ENCODE measurements around the gene CADM1. TPM values are rescaled to one million over a fixed set of nuclear protein-coding genes. Genes with fewer than 3 reads are reported as not detected.
A peak's percentile ranks its signal among the peaks of the same experiment; 100 is the strongest.

CADM1 gene
- total RNA-seq (ENCODE audit: low replicate concordance): 102 and 150 TPM in 2 replicates
- long read RNA-seq, full-length matches to known transcripts: 55 of 268 reads
- long read RNA-seq, partial matches to known transcripts: 190 of 268 reads
- long read RNA-seq, other reads (novel, unspliced or antisense): 23 of 268 reads

GRCh38 chr11:115504276-115505158 is at the start of gene CADM1:
CADM1 (minus strand) TSS chr11:115504415.
- TF ChIP-seq CTCF (conservative IDR thresholded peaks at IDR 0.05): peak; percentile 79
- H3K36me3 Mint-ChIP-seq: no peaks in the 10 kb centered on the region
- no peaks in the 10 kb centered on the region for H3K9me3 Mint-ChIP-seq
- peaks cover 16% of the 10 kb centered on the region for H3K27me3 Mint-ChIP-seq
- DNase-seq (ENCODE audit: extremely low spot score, unreplicated experiment): peak; percentile 98
- H3K4me1 Mint-ChIP-seq (ENCODE audit: unreplicated experiment): no peaks in the 10 kb centered on the region
- H3K4me3 Mint-ChIP-seq: peak within 1 kb of the TSS; percentile 94
- peak within 1 kb of the TSS; percentile 96 for H3K27ac Mint-ChIP-seq

- no peaks in the 10 kb centered on the region for H3K27me3 Mint-ChIP-seq
- no peak overlapping the region for H3K27ac Mint-ChIP-seq
- no peak for TF ChIP-seq CTCF (conservative IDR thresholded peaks at IDR 0.05)
- H3K36me3 Mint-ChIP-seq: no peaks in the 10 kb centered on the region
- DNase-seq (ENCODE audit: extremely low spot score, unreplicated experiment): no peak
- no peaks in the 10 kb centered on the region for H3K9me3 Mint-ChIP-seq
- peaks cover 22% of the 10 kb centered on the region for H3K4me1 Mint-ChIP-seq (ENCODE audit: unreplicated experiment)
- H3K4me3 Mint-ChIP-seq: no peak overlapping the region
Observed at GRCh38 chr11:115552773-115553438, 48.7 kb upstream of the CADM1 start.

GRCh38 chr11:115552151-115552772 is 48.0 kb upstream of the CADM1 start:
- DNase-seq (ENCODE audit: extremely low spot score, unreplicated experiment): no peak
- no peaks in the 10 kb centered on the region for H3K9me3 Mint-ChIP-seq
- no peak overlapping the region for H3K4me3 Mint-ChIP-seq
- peaks cover 22% of the 10 kb centered on the region for H3K4me1 Mint-ChIP-seq (ENCODE audit: unreplicated experiment)
- no peak overlapping the region for H3K27ac Mint-ChIP-seq
- H3K27me3 Mint-ChIP-seq: no peaks in the 10 kb centered on the region
- TF ChIP-seq CTCF (conservative IDR thresholded peaks at IDR 0.05): no peak
- H3K36me3 Mint-ChIP-seq: no peaks in the 10 kb centered on the region

GRCh38 chr11:115550291-115551059 is 46.3 kb upstream of the CADM1 start:
- H3K27ac Mint-ChIP-seq: no peak overlapping the region
- no peak overlapping the region for H3K4me3 Mint-ChIP-seq

More at GRCh38 chr11:115550291-115551059, 46.3 kb upstream of the CADM1 start:
- Mint-ChIP-seq H3K4me1 (ENCODE audit: unreplicated experiment) (peaks cover 17% of the 10 kb centered on the region), H3K36me3 (no peaks in the 10 kb centered on the region), H3K27me3 (no peaks in the 10 kb centered on the region), H3K9me3 (no peaks in the 10 kb centered on the region)
- no peak for DNase-seq (ENCODE audit: extremely low spot score, unreplicated experiment)
- no peak for TF ChIP-seq CTCF (conservative IDR thresholded peaks at IDR 0.05)
